Lung (tissue), 12 donors: Measurements from ENCODE around the gene FAM222A. TPM values are rescaled to one million over a fixed set of nuclear protein-coding genes. Genes with fewer than 3 reads are reported as not detected.

Experiments used
- ATAC-seq: fragments of 200-7000 bp; cut with Tn5 transposase; one replicate; pipeline ENCODE4 v1.9.1; 2020; ENCODE audit warnings: moderate number of reproducible peaks; ENCODE audit not compliant: insufficient read depth, low FRiP score
- DNase-seq, 3 donors: peaks; one replicate each; pipeline ENCODE4 v3.0.0-alpha.2; 2013 to 2017
- H3K27ac ChIP-seq, 2 donors: one replicate each; pipeline ENCODE4 v1.5.1; 2013; ENCODE audit warnings: mild to moderate bottlenecking in 2 of 2, moderate library complexity in 2 of 2, control low read depth in 1 of 2, inconsistent platforms in 1 of 2, low read depth in 1 of 2, low read length in 1 of 2
- H3K27me3 ChIP-seq, 3 donors: one replicate each; pipeline ENCODE4 v1.5.1; 2013; ENCODE audit warnings: low read length in 2 of 3; ENCODE audit not compliant: control insufficient read depth in 3 of 3, insufficient read depth in 3 of 3
- H3K36me3 ChIP-seq, 4 donors: one replicate each; pipeline ENCODE4 v1.5.1; 2013; ENCODE audit warnings: low read length in 4 of 4, mild to moderate bottlenecking in 1 of 4, moderate library complexity in 1 of 4; ENCODE audit not compliant: control insufficient read depth in 4 of 4, insufficient read depth in 4 of 4
- H3K4me1 ChIP-seq, 5 donors: one replicate each; pipeline ENCODE4 v1.5.1; 2013; ENCODE audit warnings: low read length in 5 of 5, mild to moderate bottlenecking in 2 of 5, moderate library complexity in 1 of 5; ENCODE audit not compliant: control insufficient read depth in 5 of 5, insufficient read depth in 5 of 5
- H3K4me3 ChIP-seq: one replicate; pipeline ENCODE4 v1.5.1; 2013; ENCODE audit warnings: mild to moderate bottlenecking, control low read depth, moderate library complexity
- H3K9ac ChIP-seq, 2 donors: one replicate each; pipeline ENCODE4 v1.5.1; 2013; ENCODE audit warnings: low read length in 2 of 2, control low read depth in 1 of 2; ENCODE audit not compliant: insufficient read depth in 1 of 2
- H3K9me3 ChIP-seq, 4 donors: one replicate each; pipeline ENCODE4 v1.5.1; 2013; ENCODE audit warnings: low read length in 3 of 4, mild to moderate bottlenecking in 1 of 4, moderate library complexity in 1 of 4; ENCODE audit not compliant: control insufficient read depth in 4 of 4, insufficient read depth in 3 of 4
- WGBS, 2 donors: extraction: QIAGEN DNeasy Blood & Tissue Kit; methylation state at CpG; one replicate each; pipeline ENCODE4 v1.1.7; 2013; 5-methylcytosine and 5-hydroxymethylcytosine counted together
- polyA plus RNA-seq, 2 donors: library from polyadenylated mRNA; stranded (reverse); fragments of 200-250 nt; gene quantifications; one replicate each; pipeline ENCODE4 v1.2.1, GENCODE V29; 2013
- total RNA-seq, 2 donors: library from RNA; depleted of rRNA in 1 of 2; stranded (reverse); fragments of >200 nt in 1 of 2; gene quantifications; one replicate each; pipeline ENCODE4 v1.2.1, GENCODE V29; 2014 to 2021
- TF ChIP-seq, protein P1 (sequence below): IDR thresholded peaks from 2 replicates; pipeline ENCODE4 v1.5.1; 2012; ENCODE audit warnings: mild to moderate bottlenecking; ENCODE audit errors: control extremely low read depth, extremely low read depth
- donor health status: control.
- donor health status: control.
- donor health status: Bipolar disorder and iron deficiency.
- donor health status: healthy.
- donor health status: DM: yes; HTN: yes; CAD: no.

Gene FAM222A
- total and polyA plus RNA-seq, 4 donors, result 0.28 to 2.6 (median 1.1) TPM

DNA sequence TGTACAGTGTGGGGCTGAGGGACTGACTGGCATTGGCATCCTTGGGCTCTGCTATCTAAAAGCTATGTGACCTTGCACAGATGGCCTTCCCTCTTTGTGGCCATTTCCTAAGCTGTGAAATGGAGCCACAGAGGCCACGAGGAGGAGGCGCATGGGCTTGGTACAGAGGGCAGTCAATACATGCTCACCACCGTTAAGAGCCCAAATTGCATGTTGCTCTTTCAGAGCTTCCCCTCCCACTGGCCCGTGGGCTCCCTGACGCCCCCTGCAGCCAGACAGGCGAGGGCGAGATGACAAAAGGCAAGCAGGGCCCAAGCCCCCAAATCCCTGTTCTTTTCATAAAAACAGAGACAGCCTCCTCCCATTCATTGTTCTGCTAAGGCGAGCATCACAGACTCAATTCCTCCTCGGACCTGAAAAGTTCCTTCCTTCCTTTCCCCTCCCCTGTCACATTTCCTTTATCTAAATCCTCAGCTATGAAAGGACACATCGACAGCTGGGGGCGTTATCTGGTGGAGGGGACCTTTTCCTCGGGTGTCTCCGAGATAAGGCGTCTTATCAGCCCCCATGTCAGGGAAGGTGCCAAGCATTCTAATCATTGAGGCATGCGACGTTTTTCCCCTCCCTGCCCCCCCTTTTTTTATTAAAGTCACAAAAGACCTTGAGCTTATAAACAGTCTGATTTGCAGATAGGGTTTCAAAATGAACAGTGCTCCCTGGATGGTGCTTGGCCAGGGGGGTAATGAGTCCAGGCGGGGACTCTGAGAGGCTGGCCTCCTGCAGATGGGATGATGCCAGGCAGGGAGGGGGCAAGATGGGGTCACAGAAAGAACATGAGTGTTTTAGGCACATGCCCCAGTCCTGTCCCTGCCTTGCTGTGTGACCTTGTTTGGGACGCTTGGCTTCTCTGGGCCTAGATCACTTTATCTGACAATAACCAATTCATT lies 26.4 kb downstream of the FAM222A start:
- no peak for ATAC-seq
- Histone ChIP-seq H3K27me3 (no peaks in the 10 kb centered on the region), H3K36me3 (no peaks in the 10 kb centered on the region), H3K27ac (peak overlapping the region in 1 of 2 donors; percentile 12), H3K4me1 (peaks cover 0 to 34% (median 10%) of the 10 kb centered on the region in 5 donors), H3K4me3 (no peak overlapping the region), H3K9me3 (no peaks in the 10 kb centered on the region), H3K9ac (no peak overlapping the region)
- WGBS, 2 donors, result 35 to 38% methylated on average over 18 of the region's 18 CpGs
- TF ChIP-seq, protein P1, sequence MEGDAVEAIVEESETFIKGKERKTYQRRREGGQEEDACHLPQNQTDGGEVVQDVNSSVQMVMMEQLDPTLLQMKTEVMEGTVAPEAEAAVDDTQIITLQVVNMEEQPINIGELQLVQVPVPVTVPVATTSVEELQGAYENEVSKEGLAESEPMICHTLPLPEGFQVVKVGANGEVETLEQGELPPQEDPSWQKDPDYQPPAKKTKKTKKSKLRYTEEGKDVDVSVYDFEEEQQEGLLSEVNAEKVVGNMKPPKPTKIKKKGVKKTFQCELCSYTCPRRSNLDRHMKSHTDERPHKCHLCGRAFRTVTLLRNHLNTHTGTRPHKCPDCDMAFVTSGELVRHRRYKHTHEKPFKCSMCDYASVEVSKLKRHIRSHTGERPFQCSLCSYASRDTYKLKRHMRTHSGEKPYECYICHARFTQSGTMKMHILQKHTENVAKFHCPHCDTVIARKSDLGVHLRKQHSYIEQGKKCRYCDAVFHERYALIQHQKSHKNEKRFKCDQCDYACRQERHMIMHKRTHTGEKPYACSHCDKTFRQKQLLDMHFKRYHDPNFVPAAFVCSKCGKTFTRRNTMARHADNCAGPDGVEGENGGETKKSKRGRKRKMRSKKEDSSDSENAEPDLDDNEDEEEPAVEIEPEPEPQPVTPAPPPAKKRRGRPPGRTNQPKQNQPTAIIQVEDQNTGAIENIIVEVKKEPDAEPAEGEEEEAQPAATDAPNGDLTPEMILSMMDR, result no peak
- peak in 1 of 3 donors; percentile 11 for DNase-seq

DNA sequence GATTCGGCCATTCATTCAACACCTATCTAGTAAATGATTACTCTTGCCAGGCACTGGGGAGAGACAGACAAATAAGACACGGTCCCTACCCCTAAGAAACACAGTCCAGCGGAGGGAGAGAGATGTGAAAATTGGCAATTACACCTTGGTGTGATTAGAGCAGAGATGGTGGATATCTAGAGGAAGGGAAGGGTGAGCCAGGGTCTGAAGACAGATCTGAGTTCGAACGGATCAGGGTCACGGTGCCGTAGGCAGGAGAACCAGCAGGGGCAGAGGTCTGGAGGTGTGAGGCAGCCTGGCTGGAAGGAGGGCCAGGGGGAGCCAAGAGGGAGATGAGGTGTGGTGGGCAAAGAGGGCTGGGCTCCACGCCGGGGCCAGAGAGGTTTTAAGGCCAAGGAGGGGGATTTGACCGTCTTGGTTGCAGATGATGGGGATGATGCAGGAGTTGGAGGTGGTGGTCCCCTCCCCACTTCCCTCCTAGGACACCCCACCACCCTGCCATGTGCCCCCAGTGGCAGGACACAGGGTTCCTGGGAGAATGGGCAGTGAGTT lies 27.1 kb downstream of the FAM222A start:
- no peak overlapping the region for H3K9ac ChIP-seq
- H3K27ac ChIP-seq, result no peak overlapping the region
- peaks cover 0 to 39% (median 10%) of the 10 kb centered on the region in 5 donors for H3K4me1 ChIP-seq
- H3K36me3 ChIP-seq, result no peaks in the 10 kb centered on the region
- ATAC-seq, result no peak
- 90 to 93% methylated on average over 10 of the region's 10 CpGs for WGBS, 2 donors
- no peaks in the 10 kb centered on the region for H3K27me3 ChIP-seq
- TF ChIP-seq, protein P1, result no peak
- H3K9me3 ChIP-seq, result no peaks in the 10 kb centered on the region
- no peak for DNase-seq
- H3K4me3 ChIP-seq, result no peak overlapping the region

GRCh38 chr12:109741286-109741969 lies 27.8 kb downstream of the FAM222A start:
- Histone ChIP-seq H3K36me3 (no peaks in the 10 kb centered on the region), H3K4me1 (peaks cover 0 to 35% (median 10%) of the 10 kb centered on the region in 5 donors), H3K9ac (no peak overlapping the region), H3K27me3 (no peaks in the 10 kb centered on the region), H3K27ac (no peak overlapping the region), H3K4me3 (no peak overlapping the region), H3K9me3 (no peaks in the 10 kb centered on the region)
- ATAC-seq, result no peak
- TF ChIP-seq, protein P1, result no peak
- 84 to 88% methylated on average over 4 of the region's 4 CpGs for WGBS, 2 donors
- DNase-seq, result peak in 1 of 3 donors; percentile 10
